A549 (cell line): Measurements from ENCODE around the gene TOX2. TPM values are rescaled to one million over a fixed set of nuclear protein-coding genes. Genes with fewer than 3 reads are reported as not detected.

Experiments
- ATAC-seq, 2 experiments: fragments of 200-7000 bp in 1 of 2; fragments of >200 bp in 1 of 2; cut with Nextera tagmentation in 1 of 2; cut with Tn5 transposase in 1 of 2; 3 replicates each; pipeline versions ENCODE4 v1.8.0 to v1.9.1; 2018 to 2020; ENCODE audit warnings: mild to moderate bottlenecking in 1 of 2, moderate library complexity in 1 of 2
- CTCF ChIA-PET: fragments of 300-600 bp; sonication (Branson Sonifier 250); formaldehyde crosslinking; extraction: SDS; loops from one replicate; lab custom pipeline; 2021; ENCODE audit warnings: antibody characterized with exemption, inconsistent platforms; lab: Yijun Ruan, JAX
- POLR2A ChIA-PET: fragments of 350-600 bp; formaldehyde crosslinking; extraction: SDS; loops from one replicate; lab custom pipeline; 2021; ENCODE audit warnings: antibody characterized with exemption, inconsistent platforms; lab: Yijun Ruan, JAX
- DNase-seq, 2 experiments: peaks; one replicate each; pipeline versions ENCODE4 v3.0.0 to v3.0.0-alpha.2; 2011 to 2016; ENCODE audit warnings: low read depth in 1 of 2, low spot score in 1 of 2
- FAIRE-seq: peaks from 2 replicates; lab custom pipeline; 2011; peaks lifted over from hg19 to GRCh38; lab: Jason Lieb, UNC
- H3K27ac ChIP-seq, 2 experiments: fragments of >200 bp; sonication (Bioruptor Twin); formaldehyde crosslinking; 3 replicates each; pipeline ENCODE4 v1.5.1; 2016 to 2017
- H3K4me1 ChIP-seq: fragments of >200 bp; sonication (Bioruptor Twin); formaldehyde crosslinking; 3 replicates; pipeline ENCODE4 v1.6.1; 2016
- H3K4me2 ChIP-seq: fragments of >200 bp; sonication (Bioruptor Twin); formaldehyde crosslinking; 3 replicates; pipeline ENCODE4 v1.6.1; 2016
- H3K4me3 ChIP-seq: fragments of >200 bp; sonication (Bioruptor Twin); formaldehyde crosslinking; 3 replicates; pipeline ENCODE4 v1.5.1; 2016
- H3K9me3 ChIP-seq: fragments of >200 bp; sonication (Bioruptor Twin); formaldehyde crosslinking; 3 replicates; pipeline ENCODE4 v1.6.1; 2016
- BCL3 ChIP-seq: fragments of >200 bp; sonication (Bioruptor Twin); formaldehyde crosslinking; IDR thresholded peaks from 3 replicates; pipeline ENCODE4 v1.6.1; 2016
- BHLHE40 ChIP-seq: IDR thresholded peaks from 2 replicates; pipeline ENCODE4 v1.6.1; 2012; ENCODE audit warnings: low read depth, low read length, inconsistent platforms
- CBX2 ChIP-seq: fragments of 200-600 bp; sonication (generic); IDR thresholded peaks from 2 replicates; pipeline ENCODE4 v1.6.1; 2016; ENCODE audit warnings: low read depth, mild to moderate bottlenecking, borderline replicate concordance
- CBX8 ChIP-seq: fragments of 200-600 bp; sonication (generic); IDR thresholded peaks from 2 replicates; pipeline ENCODE4 v1.6.1; 2016
- CHD2 ChIP-seq: fragments of 150-350 bp; IDR thresholded peaks from 2 replicates; pipeline ENCODE4 v1.6.1; 2014; ENCODE audit warnings: low read length; ENCODE audit not compliant: partially characterized antibody
- E2F6 ChIP-seq: IDR thresholded peaks from 2 replicates; pipeline ENCODE4 v1.6.1; 2012; ENCODE audit warnings: low read depth, borderline replicate concordance
- EHF ChIP-seq: fragments of 250-450 bp; sonication (Bioruptor Pico); IDR thresholded peaks from 2 replicates; pipeline ENCODE4 v1.5.0; 2020; ENCODE audit warnings: mild to moderate bottlenecking
- EHMT2 ChIP-seq: fragments of 200-600 bp; sonication (generic); IDR thresholded peaks from 2 replicates; pipeline ENCODE4 v1.6.1; 2016; ENCODE audit warnings: antibody characterized with exemption, low read depth, mild to moderate bottlenecking, moderate library complexity
- ELK1 ChIP-seq: fragments of 150-350 bp; IDR thresholded peaks from 2 replicates; pipeline ENCODE4 v1.6.1; 2014; ENCODE audit warnings: low read depth, mild to moderate bottlenecking, low read length
- EP300 ChIP-seq, 2 experiments: fragments of >200 bp; sonication (Bioruptor Twin); formaldehyde crosslinking; IDR thresholded peaks; 2 replicates in 1 of 2; 3 replicates in 1 of 2; pipeline ENCODE4 v1.6.1; 2016 to 2017
- HES2 ChIP-seq: fragments of >200 bp; sonication (Bioruptor Twin); formaldehyde crosslinking; IDR thresholded peaks from 2 replicates; pipeline ENCODE4 v1.6.1; 2016
- HMGXB4 ChIP-seq: fragments of 250-450 bp; sonication (Bioruptor Pico); IDR thresholded peaks from 2 replicates; pipeline ENCODE4 v1.5.0; 2021; ENCODE audit warnings: mild to moderate bottlenecking, moderate library complexity, borderline replicate concordance
- HOXB13 ChIP-seq: fragments of 250-450 bp; sonication (Bioruptor Pico); IDR thresholded peaks from 2 replicates; pipeline ENCODE4 v1.5.0; 2020; ENCODE audit warnings: low read depth, mild to moderate bottlenecking, moderate library complexity
- HOXB5 ChIP-seq: fragments of 250-450 bp; sonication (Bioruptor Pico); IDR thresholded peaks from 2 replicates; pipeline ENCODE4 v1.5.0; 2020; ENCODE audit warnings: mild to moderate bottlenecking, moderate library complexity
- KDM1A ChIP-seq: fragments of 200-600 bp; sonication (generic); IDR thresholded peaks from 2 replicates; pipeline ENCODE4 v1.6.1; 2016; ENCODE audit warnings: low read depth, mild to moderate bottlenecking
- KDM5A ChIP-seq: fragments of 200-600 bp; sonication (generic); IDR thresholded peaks from 2 replicates; pipeline ENCODE4 v1.6.1; 2016; ENCODE audit warnings: antibody characterized with exemption, mild to moderate bottlenecking
- MAZ ChIP-seq: fragments of 150-350 bp; IDR thresholded peaks from 2 replicates; pipeline ENCODE4 v1.6.1; 2014; ENCODE audit warnings: antibody characterized with exemption, low read depth, low read length, borderline replicate concordance
- NPAS2 ChIP-seq: fragments of 250-450 bp; sonication (Bioruptor Pico); IDR thresholded peaks from 2 replicates; pipeline ENCODE4 v1.8.0; 2022; ENCODE audit warnings: mild to moderate bottlenecking, moderate library complexity, borderline replicate concordance
- NR3C1 ChIP-seq: fragments of >200 bp; sonication (Bioruptor Twin); formaldehyde crosslinking; IDR thresholded peaks from 3 replicates; pipeline ENCODE4 v1.6.1; 2017
- RAD21 ChIP-seq, 2 experiments: fragments of >200 bp in 1 of 2; sonication (Bioruptor Twin) in 1 of 2; formaldehyde crosslinking in 1 of 2; IDR thresholded peaks in 1 of 2; conservative IDR thresholded peaks in 1 of 2; 2 replicates in 1 of 2; 3 replicates in 1 of 2; pipeline ENCODE4 v1.6.1; 2012 to 2018; ENCODE audit warnings: inconsistent platforms in 1 of 2
- REST ChIP-seq: fragments of 200-600 bp; sonication (generic); IDR thresholded peaks from 2 replicates; pipeline ENCODE4 v1.6.1; 2016; ENCODE audit warnings: antibody characterized with exemption, mild to moderate bottlenecking, moderate library complexity
- RFX5 ChIP-seq: fragments of 450-650 bp; IDR thresholded peaks from 2 replicates; pipeline ENCODE4 v1.7.1; 2014; ENCODE audit warnings: antibody characterized with exemption, mild to moderate bottlenecking, moderate library complexity
- SMC3 ChIP-seq: fragments of >200 bp; sonication (Bioruptor Twin); formaldehyde crosslinking; IDR thresholded peaks from 3 replicates; pipeline ENCODE4 v1.6.1; 2018; ENCODE audit warnings: inconsistent platforms
- TFCP2L1 ChIP-seq: fragments of 250-450 bp; sonication (Bioruptor Pico); IDR thresholded peaks from 2 replicates; pipeline ENCODE4 v1.5.0; 2021; ENCODE audit warnings: mild to moderate bottlenecking
- USF2 ChIP-seq: fragments of 450-650 bp; IDR thresholded peaks from 2 replicates; pipeline ENCODE4 v1.6.1; 2014; ENCODE audit warnings: antibody characterized with exemption
- ZNF302 ChIP-seq: fragments of 250-450 bp; sonication (Bioruptor Pico); IDR thresholded peaks from 2 replicates; pipeline ENCODE4 v1.9.0; 2021; ENCODE audit warnings: inconsistent platforms, mild to moderate bottlenecking, moderate library complexity
- WGBS: methylation state at CpG from one replicate; pipeline ENCODE4 v1.1.6; 2017; ENCODE audit errors: missing lambda C conversion rate; 5-methylcytosine and 5-hydroxymethylcytosine counted together
- polyA plus RNA-seq, 4 experiments: library from polyadenylated mRNA; depleted of rRNA in 3 of 4; stranded (reverse); fragments of >200 nt; fragmentation: RNase III in 1 of 4; extraction: RNeasy Plus Mini Kit Qiagen cat#74134 plus additional on column Dnase treatment in 1 of 4; gene quantifications; 2 replicates in 3 of 4; 3 replicates in 1 of 4; pipeline ENCODE4 v1.2.3, GENCODE V29; 2011 to 2017

Gene TOX2
- polyA plus RNA-seq, 2 of the 4 experiments (the other 2 are of a cell fraction), result 2.5 to 5.3 TPM

GRCh38 chr20:44033873-44034272 is 119.2 kb downstream of the TOX2 start:
- no peak overlapping the region; a peak in 1 of 6 replicates for H3K27ac ChIP-seq
- no peak overlapping the region for H3K4me3 ChIP-seq
- H3K4me2 ChIP-seq, result no peak overlapping the region
- WGBS, result 73% methylated on average over 4 of the region's 4 CpGs
- CTCF ChIA-PET, result interaction anchor here (0.7 to 3.5 kb wide), 5 partner anchors 14 to 284 kb away, joined by 3 to 12 read pairs (median 4); no protein-coding TSS in a partner anchor
- no peaks in the 10 kb centered on the region for H3K9me3 ChIP-seq
- no peak for DNase-seq
- peaks cover 4% of the 10 kb centered on the region; the same call in 2 of the 3 replicates for H3K4me1 ChIP-seq
- TF ChIP-seq ELK1 (no peak), SMC3 (no peak), MAZ (no peak), RFX5 (no peak), CBX8 (no peak), EHMT2 (no peak), ZNF302 (CRISPR knock-in tag) (no peak), TFCP2L1 (CRISPR knock-in tag) (no peak), KDM5A (no peak), REST (no peak), USF2 (no peak), NPAS2 (no peak), RAD21 (conservative IDR thresholded peaks at IDR 0.05 in 1 of 2, IDR thresholded peaks at IDR 0.05 in 1 of 2) (no peak), CBX2 (no peak), NR3C1 (no peak), CHD2 (no peak), HMGXB4 (CRISPR knock-in tag) (no peak), EHF (CRISPR knock-in tag) (no peak), BHLHE40 (no peak)
- TF ChIP-seq, all 56 proteins: peak for 0
- FAIRE-seq (no peak), ATAC-seq (no peak)
- POLR2A ChIA-PET, result no interaction called here

- no peak overlapping the region for H3K4me2 ChIP-seq
- peaks cover 4% of the 10 kb centered on the region; the same call in 2 of the 3 replicates for H3K4me1 ChIP-seq
- H3K27ac ChIP-seq, result no peak overlapping the region
- H3K4me3 ChIP-seq, result no peak overlapping the region
- ATAC-seq (no peak), FAIRE-seq (no peak), DNase-seq (no peak)
- ChIA-PET POLR2A (no interaction called here), CTCF (interaction anchor here (0.9 to 1.2 kb wide), 3 partner anchors 15 to 586 kb away, joined by 3 to 4 read pairs (median 4); no protein-coding TSS in a partner anchor)
- H3K9me3 ChIP-seq, result no peaks in the 10 kb centered on the region
- WGBS, result 8% methylated on average over 1 of the region's 1 CpG
- no peak for TF ChIP-seq CBX2
- no peak for TF ChIP-seq ELK1
- no peak for TF ChIP-seq HES2
- no peak for TF ChIP-seq HOXB13
- TF ChIP-seq BCL3, result no peak
- TF ChIP-seq E2F6, result no peak
- no peak for TF ChIP-seq KDM1A
- no peak for TF ChIP-seq HOXB5
- no peak for TF ChIP-seq EP300 (IDR thresholded peaks at IDR 0.05)
Observed at GRCh38 chr20:44034451-44034850, 119.8 kb downstream of the TOX2 start.
